HG02981 (cell line): ENCODE results near the gene PLIN5.

ENCODE experiments used
- ATAC-seq: cut with Tn5 transposase; IDR thresholded peaks from one replicate; pipeline ENCODE4 v1.9.1; 2021; ENCODE audit warnings: mild to moderate bottlenecking, moderate library complexity; ENCODE audit not compliant: unreplicated experiment

Gene PLIN5, protein sequence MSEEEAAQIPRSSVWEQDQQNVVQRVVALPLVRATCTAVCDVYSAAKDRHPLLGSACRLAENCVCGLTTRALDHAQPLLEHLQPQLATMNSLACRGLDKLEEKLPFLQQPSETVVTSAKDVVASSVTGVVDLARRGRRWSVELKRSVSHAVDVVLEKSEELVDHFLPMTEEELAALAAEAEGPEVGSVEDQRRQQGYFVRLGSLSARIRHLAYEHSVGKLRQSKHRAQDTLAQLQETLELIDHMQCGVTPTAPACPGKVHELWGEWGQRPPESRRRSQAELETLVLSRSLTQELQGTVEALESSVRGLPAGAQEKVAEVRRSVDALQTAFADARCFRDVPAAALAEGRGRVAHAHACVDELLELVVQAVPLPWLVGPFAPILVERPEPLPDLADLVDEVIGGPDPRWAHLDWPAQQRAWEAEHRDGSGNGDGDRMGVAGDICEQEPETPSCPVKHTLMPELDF

DNA sequence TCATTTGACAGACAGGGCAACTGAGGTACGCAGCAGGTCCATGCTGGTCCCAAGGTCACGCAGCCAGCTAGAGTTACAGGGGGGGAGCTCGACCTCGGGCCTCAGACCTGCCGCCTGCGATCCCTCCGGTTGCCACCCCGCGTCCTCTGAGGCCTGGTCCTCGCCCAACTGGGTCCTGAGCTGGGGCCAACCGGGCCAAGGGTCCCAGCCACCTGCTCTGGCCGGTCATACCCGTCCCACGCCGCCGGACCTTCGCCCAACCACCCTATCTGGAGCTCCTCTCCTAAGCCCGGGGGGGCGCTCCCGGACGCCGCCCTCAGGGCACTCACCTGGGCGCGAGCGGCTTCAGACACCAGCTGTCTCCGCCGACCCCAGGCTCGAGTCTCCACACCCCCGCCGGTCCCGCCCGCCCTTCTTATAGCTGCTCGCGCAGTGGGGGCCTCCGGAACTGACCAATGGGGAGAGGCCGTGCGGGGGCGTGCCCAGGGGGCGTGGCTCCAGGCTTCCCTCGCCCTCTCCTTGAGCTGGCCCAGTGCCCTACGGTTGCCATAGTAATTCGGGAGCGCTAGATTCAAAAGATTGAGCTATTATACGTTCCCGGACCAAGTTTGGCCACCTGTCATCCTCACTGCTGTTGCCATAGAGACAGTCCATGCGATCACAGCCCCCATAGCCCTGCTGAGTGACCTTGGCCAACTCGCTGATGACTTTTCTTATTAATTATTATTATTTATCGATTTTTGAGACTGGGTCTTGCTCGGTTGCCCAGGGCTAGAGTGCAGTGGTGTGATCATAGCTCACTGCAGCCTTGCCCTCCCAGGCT lies at the start of gene PLIN5:
Gene PLIN5 (minus strand): TSS at position 389 of the 823 bp plus-strand sequence. CDS start 1,150 bp downstream, outside the sequence.
- no peak for ATAC-seq

DNA sequence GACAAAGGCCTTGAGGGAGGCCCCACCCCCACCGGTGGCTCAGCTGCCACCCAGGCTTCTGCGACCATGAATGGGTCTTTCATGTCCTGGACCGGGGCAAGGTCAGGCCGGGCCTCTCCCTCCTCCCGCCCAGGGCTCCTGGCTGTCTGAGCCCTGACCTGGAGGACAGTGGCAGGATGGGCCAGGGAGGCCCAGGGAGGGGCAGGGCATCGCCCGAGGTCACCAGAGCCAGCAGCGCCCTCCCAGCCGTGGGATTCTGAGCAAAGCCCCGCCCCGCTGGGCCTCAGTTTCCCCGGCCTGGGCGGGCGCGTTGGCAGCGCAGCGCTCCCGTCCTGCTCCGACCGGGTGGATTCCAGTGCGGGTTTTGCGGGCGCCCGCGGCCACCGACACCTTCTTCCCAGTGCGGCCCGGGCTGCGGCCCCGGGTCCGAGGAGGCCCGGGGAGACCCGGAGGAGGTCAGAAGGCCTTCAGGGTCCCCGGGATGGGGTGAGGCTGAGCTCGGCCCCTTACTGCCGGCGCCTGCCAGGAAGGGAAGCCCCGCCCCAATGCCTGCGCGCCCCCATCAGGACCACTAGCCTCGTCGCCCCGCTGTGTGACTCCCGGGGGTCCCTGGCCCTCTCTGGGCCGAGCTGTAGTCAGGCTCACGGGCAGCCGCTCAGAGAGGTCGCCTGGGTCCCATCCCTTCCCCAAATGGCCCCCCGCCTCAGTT lies 49.1 kb upstream of the PLIN5 start:
- ATAC-seq, result no peak

DNA sequence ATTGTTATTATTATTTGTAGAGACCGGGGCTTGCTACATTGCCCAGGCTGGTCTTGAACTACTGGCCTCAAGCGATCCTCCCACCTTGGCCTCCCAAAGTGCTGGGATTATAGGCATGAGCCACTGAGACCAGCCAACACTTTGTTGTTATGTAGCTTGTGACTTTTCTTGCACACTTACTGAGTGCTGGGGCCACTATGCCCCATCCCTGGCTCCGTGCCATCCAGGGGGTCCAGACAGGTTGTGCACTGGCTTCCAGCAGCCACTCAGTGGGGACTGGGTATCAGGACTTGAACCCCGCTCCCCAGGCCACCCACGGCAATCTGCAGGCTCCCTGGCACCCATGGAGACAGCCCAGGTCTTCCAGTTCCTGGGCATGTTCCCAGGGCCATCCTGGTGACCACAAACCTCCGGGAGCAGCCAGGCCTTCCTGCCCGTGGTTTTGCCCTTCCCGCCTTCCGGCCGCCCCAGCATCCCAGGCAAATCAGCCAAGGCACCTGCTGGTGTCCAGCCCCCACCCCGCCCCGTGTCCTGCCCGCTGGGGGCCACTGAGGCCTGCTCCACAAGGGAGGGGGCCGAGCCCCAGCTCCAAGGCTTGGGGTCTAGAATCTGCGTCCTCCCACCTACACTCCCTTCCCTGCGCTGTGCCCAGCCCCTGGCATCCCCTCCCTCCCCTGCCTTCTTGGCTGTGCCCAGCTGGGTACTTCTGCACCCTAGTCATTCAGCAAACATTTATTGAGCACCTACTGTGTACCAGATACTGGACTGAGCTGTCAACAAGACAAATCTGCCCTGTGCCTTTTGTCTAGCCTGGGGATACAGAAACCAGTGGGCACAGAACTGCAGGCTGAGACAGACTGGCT lies 48.2 kb upstream of the PLIN5 start:
- no peak for ATAC-seq

DNA sequence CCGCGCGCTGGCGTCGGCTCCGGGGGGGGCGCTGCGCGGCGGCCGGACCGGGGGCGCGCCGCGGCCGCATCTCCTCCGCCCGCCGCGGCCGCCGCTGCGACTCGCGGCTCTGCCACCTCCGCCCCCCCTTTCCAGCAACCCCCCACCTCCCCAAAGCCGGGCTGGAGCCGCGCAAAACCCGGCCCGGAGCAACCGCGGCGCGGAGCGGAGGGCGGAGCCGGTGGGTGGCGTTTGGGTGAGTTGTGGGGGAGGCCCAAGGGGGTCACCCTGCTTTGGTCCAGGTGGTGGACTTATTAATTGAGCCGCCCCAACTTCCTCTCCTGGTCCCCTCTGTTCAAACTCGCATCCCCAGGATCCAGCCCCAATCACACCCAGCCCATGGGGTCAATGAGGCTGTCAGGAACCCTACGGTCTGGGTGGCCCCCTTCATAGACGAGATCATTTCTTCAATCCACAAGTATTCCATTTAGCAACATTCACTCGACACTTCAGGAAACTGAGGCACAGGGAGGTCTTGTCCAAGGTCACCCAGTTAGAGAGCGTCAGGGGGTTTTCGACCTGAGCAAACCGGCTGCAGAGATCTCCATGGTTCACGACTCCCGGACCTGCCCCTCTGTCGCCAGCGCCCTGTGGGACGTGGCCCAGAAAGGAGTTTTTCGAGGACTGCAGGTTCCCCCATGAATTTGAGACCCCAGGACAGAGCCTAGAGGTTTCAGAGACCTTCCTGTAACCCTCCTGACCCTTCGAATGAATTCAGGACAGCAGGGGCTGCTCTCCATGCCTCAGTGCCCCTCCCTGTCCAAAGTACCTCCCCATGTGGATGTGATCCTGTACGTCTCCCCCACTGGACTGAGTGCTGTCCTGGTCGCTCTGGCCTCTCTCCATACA lies 46.9 kb upstream of the PLIN5 start:
- no peak for ATAC-seq

DNA sequence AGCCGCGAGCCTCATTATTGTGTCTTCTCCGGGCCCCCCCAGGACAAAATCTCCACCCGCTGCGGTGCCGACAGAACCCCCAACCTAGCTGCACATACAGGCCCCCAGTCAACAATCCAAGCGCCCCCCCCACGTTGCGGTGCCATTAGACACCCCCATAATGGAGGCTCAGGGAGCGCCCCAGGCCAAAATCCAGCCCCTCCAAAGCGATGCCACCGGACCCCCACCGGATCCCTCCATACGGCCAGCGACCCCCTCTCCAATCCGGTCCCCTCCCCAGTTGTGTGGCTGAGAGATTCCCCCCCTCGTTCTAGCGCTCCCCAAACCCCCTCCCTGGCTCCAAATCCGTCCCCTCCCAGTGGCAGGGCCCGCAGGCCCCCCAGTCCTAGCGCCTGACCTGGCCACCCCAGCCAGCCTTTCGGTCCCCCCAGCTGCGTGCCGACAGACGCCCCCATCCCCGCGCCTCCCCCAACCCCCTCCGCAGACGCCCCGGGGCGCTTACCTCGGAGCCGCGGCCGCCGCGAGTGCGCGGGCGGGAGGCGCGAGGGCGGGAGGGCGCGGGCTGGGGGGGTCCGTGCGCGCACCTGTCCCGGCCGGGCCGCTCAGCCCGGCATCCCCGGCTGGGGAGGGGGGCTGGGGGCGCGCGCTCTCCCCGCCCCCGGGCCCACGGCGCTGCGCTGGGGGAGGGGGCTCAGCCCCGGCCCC lies 46.1 kb upstream of the PLIN5 start:
- ATAC-seq, result no peak

DNA sequence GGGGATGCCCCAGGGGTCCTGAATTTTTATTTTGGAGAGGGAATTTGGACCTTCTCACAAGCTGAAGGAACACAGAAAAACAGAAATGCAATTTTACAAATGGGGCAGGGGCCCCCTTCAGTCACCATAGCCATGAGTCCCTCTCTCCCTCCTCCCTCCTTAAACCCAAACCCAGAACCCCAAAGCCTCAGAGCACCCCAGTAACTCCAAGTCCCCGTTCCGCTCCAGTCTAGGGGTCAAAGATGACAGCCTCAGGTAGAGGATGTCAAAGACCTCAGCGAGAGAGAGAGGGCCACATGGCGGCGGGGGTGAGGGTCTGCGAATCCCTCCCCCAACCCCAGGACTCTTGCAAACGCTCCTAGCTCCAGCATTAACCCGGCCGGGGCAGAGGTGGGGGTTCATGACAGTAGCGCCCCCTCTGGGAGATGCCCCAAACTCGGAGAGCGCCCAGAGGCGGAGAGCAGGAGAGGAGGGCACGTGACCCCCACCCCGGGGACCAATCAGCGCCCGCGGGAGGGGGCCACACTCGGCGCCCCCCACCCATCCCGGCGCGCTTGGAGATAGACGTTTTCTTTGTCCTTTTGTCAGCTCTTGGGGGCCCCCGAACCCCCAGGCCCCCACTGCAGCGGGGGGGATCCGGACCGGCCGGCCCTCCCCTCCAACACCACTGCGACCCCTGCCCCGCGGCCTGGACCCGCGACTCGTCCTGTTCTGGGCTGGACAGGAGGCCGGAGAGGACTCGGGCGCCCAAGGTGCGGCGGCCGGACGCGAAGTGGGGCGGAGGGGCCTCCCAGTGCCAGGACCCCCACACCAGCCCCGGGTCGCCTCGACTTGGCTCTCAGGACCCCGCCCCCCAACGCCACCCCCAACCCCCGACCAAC lies 45.2 kb upstream of the PLIN5 start:
- no peak for ATAC-seq

DNA sequence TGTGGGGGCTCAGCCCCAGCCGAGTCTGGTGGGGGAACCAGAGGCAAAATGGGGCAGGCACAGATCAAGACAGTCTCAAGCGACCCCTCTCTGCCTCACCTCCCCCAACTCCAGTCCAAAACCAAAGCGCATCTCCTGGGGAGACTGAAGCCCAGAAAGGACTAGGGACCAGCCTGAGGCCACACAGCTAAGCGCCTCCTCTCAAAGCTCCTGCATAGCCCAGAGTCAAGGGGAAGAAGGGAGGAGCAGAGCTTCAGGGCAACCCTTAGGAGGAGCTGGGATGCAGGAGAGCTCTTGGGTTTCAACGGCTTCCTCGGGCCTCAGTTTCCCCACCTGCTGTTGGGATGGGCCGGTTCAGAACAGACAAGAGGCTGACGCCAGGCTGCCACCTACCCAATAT lies 44.4 kb upstream of the PLIN5 start:
- ATAC-seq, result no peak

DNA sequence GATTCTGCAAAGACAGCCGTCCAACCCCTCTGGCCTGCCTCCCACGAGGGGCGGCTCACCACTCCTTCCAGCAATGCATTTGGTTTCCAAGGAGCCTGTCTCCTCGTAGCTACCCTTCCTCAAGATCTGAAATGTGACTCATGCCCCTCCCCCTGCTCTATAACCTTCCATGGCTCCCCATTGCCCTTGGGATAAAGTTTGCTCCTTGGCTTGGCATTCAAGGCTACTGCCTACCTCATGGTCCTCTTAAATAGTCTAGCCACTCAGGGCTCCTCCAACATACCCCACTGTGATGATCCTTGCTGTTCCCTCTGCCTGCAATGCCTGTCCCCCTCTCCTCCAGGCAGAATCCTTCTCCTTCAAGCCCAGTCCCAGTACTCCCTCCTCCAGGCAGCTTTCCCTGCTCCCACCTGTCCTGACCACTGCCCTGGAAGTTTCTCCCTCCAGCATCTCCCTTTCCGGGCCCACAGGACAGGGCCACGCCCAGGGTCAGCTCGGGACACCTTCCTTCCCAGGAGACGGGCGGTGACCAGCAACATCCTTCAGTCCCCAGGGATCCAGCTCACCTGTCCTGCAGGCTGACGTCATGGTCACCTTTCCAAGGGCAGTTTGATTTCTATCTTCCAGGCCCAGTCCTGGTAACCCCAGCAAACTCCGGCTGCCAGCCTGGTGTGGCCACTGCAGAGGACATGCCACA lies 43.7 kb upstream of the PLIN5 start:
- ATAC-seq, result no peak

DNA sequence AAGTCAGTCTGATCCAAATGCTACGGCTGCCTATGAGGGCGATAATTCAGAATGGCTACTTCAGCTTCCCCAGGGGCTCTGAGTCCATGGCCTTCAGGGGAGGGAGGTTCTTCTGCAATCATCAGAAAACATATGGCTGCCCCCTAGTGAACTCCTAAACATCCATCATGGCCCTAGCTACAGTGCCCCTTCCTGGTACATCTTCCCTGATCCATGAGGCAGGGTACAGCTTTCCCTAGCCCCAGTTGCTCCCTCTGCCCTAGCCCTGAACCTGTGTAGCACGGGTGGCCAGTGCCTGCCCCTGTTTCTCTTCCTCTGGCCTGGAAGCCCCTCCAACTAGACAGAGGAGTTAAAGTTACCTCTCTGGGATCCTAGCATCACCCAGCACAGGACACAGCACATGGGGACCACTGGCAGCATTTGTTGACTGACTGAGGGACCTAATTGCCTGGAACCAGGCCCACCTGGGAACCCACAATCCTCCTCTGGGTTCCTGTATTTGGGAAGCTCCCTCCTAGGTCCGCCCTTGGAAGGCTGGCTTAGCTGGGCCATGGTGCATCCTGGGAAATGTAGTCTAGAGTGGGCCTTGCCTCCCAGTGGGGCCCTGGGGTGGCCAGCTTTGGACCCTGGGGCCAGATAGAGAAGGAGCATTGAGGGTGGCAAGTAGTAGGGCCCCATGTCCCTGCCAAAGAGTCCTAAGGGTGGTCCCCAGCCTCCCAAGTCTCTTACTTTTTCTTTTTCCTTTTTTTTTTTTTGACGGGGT lies 42.2 kb upstream of the PLIN5 start:
- ATAC-seq, result no peak

DNA sequence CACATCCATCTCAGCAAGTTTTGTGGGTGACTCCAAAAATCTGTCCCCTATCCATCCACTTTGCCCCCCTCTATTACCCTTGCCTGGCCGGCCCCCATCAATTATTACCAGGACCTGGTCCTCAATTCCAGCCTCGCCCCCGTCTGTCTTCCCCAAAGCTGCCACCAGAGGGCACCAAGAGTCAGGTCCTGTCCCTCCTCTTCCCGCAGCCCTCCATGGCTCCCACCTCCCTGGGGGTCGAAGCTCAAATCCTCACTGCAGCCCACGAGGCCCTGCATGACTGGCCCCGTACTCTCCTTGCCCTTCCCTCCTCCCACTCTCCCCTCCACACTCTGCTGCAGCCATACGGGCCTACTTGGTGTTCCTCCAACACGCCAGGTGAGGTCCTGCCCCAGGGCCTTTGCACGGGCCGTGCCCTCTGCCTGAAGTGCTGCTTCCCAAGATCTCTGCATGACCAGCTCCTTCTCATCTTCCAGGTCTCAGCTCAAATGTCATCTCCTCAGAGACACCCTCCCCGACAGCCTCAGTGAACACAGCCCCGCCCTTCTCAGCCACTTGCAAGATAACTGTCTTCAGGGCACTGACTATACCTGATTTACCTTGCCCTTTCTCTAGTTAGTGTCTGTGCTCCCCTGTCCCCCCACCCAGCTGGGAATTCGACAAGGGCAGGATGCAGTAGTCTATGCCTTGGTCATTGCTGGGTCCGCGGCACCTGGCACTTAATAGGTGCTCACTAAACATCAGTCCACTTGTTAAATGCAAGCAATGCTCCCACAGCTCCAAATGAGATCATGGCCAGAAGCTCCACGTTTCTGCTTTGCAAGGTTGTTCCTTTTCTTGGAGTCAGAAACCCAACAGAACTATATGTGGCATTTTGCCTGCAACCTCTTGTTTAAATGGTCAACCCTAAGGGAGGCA lies 41.3 kb upstream of the PLIN5 start:
- ATAC-seq, result no peak

DNA sequence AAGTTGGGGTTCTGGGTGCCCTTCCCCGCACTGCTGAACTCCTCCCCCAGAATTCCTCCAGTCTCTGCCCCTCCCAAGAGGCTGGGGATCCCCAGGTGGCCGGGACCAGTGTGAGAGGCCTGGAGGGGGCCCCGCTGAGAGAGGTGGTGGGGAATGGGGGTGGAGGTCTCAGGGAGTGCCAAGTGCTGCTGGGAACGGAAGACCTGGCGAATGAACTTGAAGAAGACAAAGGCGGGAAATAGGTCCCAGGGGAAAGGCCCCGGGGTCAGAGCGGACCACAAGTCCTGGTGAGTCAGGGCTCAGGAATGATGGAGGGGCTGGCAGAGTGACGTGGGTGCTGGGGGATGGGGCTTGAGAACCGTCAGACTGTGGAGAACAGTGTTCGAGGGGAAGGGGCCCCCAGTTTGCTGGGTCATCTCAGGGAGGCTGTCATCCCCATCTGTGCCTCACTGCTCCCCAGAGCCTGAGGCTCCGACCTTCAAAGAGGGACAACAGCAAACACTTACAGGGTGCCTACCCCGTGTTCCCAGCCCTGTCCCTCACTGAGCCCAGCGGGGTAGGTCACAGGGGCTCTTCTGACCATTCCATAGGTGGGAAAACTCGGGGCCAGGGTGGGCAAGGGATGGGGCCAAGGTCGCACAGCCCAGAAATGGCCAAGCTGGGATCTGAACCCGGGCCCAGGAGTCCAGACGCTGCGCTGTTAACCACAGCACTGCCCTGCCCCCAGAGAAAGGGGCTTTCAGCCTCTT lies 40.4 kb upstream of the PLIN5 start:
- ATAC-seq, result no peak

DNA sequence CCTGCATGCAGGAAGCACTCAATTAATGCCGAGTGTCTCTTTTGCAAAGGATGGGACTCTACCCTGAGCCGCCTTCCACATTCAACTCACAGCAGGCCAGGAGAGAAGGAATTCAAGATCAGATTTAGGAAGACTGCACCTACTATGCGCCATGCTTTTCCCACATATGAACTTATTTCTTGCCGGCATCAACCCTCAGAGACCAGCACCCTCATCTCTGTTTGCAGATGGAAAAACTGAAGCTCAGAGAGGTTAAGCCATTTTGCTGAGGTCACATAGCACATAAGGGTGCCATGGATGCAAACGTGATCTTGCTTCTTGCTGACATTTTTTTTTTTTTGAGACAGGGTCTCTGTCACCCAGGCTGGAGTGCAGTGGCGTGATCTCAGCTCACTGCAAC lies 38.7 kb upstream of the PLIN5 start:
- ATAC-seq, result no peak

DNA sequence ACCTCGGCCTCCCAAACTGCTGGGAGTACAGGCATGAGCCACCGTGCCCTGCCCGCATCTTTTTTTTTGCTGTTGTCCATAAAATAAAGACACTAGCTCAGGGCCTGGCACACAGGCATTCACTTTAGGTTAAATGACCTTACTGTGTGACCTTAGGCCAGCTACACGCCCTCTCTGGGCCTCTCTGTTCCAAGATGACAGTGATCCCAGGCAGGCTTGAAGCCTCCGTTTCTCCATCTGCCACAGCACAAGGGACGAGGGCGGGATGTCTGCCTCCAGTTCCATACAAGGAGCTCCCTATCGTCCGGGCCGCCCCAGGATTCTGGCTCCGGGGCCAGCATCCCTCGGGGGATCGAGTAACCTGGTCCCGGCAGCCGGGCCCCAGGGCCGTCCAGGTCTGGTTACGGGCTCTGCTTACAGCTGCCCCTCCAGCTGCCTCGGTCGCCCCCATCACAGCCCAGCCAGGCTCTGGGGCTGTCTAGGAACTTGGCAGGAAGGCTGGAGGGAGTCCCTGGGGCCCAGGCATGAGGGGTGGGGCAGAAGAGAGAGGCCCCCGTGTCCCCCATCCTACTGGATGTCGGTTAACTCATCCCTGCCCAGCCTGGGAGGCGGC lies 36.4 kb upstream of the PLIN5 start:
- no peak for ATAC-seq

DNA sequence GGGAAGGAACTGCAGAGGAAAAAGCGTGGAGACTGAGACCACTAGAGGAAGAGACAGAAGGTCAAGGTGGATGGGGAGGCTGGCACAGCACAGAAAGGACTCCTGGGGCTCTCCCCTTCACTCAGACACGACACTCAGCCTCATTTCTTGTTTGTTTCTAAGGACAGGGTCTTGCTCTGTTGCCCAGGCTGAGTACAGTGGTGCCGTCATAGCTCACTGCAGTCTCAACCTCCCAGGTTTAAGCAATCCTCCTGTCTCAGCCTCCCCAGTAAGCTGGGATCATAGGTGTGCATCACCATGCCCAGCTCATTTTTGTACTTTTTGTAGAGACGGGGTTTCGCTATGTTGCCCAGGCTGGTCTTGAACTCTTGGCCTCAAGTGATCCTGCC lies 35.9 kb upstream of the PLIN5 start:
- ATAC-seq, result no peak
